GM18951 (cell line): ENCODE data around the gene UBASH3B.
"Not testable (repeated sequence)": the region's sequence is repeated elsewhere in the genome, so short reads cannot be mapped to it uniquely, and the experiment has no call there.

Source experiments
- POLR2A ChIP-seq: IDR thresholded peaks from 4 replicates; pipeline ENCODE4 v1.6.1; 2011; ENCODE audit warnings: mild to moderate bottlenecking; ENCODE audit not compliant: insufficient read length, insufficient read depth; ENCODE audit errors: extremely low read depth
- in situ Hi-C: fragments of 300-500 bp; cut with MboI; formaldehyde crosslinking; loops from one replicate; pipeline ENCODE4 v1.12.0; 2022; ENCODE audit warnings: low sequenced_read_pairs, mixed read lengths, inconsistent platforms; ENCODE audit not compliant: unreplicated experiment

The UBASH3B gene

DNA sequence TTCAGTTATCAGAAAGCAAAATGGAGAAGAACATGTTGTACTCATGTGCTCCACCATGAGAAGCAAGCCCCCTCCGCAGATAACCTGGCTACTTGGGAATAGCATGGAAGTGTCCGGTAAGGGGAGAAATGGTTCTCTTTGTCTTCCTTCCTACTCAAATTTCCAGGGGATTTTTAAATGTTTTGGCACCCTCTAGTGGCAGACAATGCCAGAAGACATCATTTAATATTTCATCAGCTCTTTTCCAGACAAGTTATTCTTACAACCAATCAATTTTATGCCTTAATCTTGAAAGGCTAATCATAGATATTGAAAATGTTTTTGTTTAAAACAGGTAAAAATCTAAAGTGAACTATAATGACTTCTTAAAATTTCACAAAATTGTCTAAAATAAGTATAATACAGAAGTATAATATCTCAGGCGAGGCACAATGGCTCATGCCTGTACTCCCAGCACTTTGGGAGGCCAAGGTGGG, 198.5 kb downstream of the UBASH3B start:
- in situ Hi-C loops, result loop anchor here (5.0 kb wide), 1 partner anchor 57 kb away; no protein-coding TSS in a partner anchor

DNA sequence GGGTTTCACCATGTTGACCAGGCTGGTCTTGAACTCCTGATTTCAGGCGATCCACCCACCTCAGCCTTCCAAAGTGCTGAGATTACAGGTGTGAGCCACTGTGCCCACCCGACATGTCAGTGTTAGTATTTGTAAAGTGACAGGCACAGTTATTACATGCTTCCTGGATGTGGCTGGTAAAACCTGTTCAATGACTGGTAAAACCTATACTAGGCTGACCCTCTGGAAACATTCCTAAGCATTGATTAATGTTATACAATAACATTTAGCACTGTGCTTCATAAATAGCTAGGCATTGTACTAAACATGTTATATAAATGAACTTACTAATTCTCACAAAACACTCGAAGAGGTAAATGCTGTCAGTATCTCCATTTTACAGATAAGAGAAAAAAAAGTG, 206.1 kb downstream of the UBASH3B start:
- TF ChIP-seq POLR2A, result no peak
- in situ Hi-C loops, result no loop called here

More for the DNA sequence above, 198.5 kb downstream of the UBASH3B start:
- TF ChIP-seq POLR2A, result no peak

DNA sequence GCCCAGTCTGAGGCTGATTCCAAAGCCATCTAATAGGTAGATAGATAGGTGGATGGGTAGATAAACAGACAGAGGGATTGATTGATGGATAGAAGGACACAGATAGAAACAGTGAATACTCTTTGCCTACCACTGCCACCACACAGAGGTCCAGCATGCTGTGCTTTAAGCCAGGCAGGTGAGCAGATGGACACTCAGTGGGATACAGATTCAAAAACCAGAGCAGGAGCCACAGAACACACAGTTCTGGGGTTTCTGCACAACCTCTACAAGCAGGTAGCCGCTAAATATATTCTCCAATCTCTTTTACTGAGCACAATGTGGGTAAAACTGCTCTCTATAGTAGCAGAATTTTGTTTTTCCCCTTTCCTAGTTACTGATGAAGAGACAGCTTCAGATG, 206.6 kb downstream of the UBASH3B start:
- no peak for TF ChIP-seq POLR2A
- in situ Hi-C loops, result no loop called here

DNA sequence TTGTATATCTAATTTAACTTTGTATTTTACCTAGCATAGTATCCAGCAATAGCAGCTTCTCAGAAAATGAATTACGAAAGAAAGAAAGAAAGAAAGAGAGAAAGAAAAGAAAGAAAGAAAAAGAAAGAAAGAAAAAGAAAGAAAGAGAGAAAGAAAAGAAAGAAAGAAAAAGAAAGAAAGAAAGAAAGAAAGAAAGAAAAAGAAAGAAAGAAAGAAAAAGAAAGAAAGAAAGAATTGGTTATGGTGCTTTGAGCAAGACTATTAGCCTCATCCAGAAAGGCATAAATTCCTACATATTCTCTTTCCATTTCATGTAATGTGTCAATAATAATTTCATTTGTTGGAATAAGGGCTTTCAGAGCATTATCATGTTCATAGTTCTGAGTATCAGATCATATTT, 207.6 kb downstream of the UBASH3B start:
- in situ Hi-C loops, result not testable (repeated sequence)

DNA sequence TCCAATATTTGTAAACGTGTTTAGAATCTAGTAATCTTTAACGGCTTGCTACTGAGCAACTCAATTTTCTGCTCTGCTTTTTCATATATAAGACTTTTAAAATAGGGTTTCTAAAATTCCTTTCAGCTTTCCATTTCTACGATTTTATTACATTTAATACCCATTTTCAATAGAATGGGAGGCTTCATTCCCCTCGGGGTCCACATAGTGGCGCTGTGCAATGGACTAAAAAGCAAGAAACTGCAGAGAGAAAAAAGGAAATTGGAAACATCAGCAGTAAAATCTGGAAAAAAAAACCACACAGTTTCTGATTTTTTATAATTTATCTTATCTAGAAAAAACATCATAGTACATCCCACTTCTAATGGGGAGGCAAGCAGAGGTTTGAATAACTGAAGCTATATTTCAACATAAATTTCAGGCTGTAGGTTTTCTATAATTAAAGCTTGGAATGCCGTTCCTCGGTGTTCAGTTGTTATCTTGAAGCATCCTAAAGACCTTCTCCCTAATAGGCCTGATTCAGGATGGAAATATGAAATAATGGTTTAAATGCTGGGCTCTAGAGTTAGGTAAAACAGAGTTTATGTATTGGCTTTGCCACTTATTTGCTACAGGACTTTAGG, 208.3 kb downstream of the UBASH3B start:
- TF ChIP-seq POLR2A, result no peak
- in situ Hi-C loops, result no loop called here
